Panc1 (cell line): ENCODE measurements around the gene ZC3H7B. TPM values are rescaled to one million over a fixed set of nuclear protein-coding genes. Genes with fewer than 3 reads are reported as not detected.
A peak's percentile ranks its signal among the peaks of the same experiment; 100 is the strongest.

Source experiments
- ATAC-seq: fragments of 200-7000 bp; cut with Tn5 transposase; 2 replicates; pipeline ENCODE4 v1.9.1; 2020; ENCODE audit warnings: mild to moderate bottlenecking, moderate library complexity
- BruUV-seq: library from RNA; stranded (reverse); fragments of 400-500 nt; replicated peaks from 2 replicates; lab custom pipeline; 2021; lab: Mats Ljungman, UMichigan
- CTCF ChIA-PET: fragments of 300-600 bp; sonication (Branson Sonifier 250); formaldehyde crosslinking; loops from one replicate; lab custom pipeline; 2022; ENCODE audit warnings: antibody characterized with exemption; lab: Charles Lee
- POLR2A ChIA-PET: fragments of 300-600 bp; sonication (Branson Sonifier 250); formaldehyde crosslinking; loops from one replicate; lab custom pipeline; 2022; ENCODE audit warnings: antibody characterized with exemption; lab: Charles Lee
- DNase-seq: peaks from one replicate; pipeline ENCODE4 v3.0.0-alpha.2; 2010; ENCODE audit warnings: low read depth, low spot score
- H3K27ac ChIP-seq: 2 replicates; pipeline ENCODE4 v1.5.1; 2011; ENCODE audit warnings: mild to moderate bottlenecking, low read length, inconsistent platforms
- H3K27me3 ChIP-seq: fragments of 200-500 bp; sonication (Bioruptor generic); 2 replicates; pipeline ENCODE4 v1.6.0; 2014; ENCODE audit warnings: low read length, inconsistent platforms; ENCODE audit not compliant: control insufficient read depth, insufficient read depth
- H3K36me3 ChIP-seq: fragments of 200-500 bp; sonication (Bioruptor generic); 2 replicates; pipeline ENCODE4 v1.5.1; 2014; ENCODE audit warnings: inconsistent platforms, mild to moderate bottlenecking, low read length, moderate library complexity; ENCODE audit not compliant: control insufficient read depth, insufficient read depth
- H3K4me1 ChIP-seq: 2 replicates; pipeline ENCODE4 v1.5.1; 2011; ENCODE audit warnings: inconsistent platforms, mild to moderate bottlenecking, low read length, moderate library complexity; ENCODE audit not compliant: control insufficient read depth, insufficient read depth
- H3K4me3 ChIP-seq, 2 experiments: 2 replicates each; pipeline ENCODE4 v1.5.1; 2011 to 2012; ENCODE audit warnings: low read depth in 2 of 2, low read length in 2 of 2, mild to moderate bottlenecking in 2 of 2, inconsistent platforms in 1 of 2, moderate library complexity in 1 of 2
- H3K9me3 ChIP-seq: fragments of 200-500 bp; sonication (Bioruptor generic); 2 replicates; pipeline ENCODE4 v1.5.1; 2014; ENCODE audit warnings: low read depth, mild to moderate bottlenecking, inconsistent platforms, low read length, moderate library complexity; ENCODE audit not compliant: control insufficient read depth, insufficient read depth
- POLR2AphosphoS5 ChIP-seq: IDR thresholded peaks from 2 replicates; pipeline ENCODE4 v1.6.1; 2012; ENCODE audit warnings: mild to moderate bottlenecking, low read depth, low read length, moderate library complexity
- SIN3A ChIP-seq: IDR thresholded peaks from 2 replicates; pipeline ENCODE4 v1.6.1; 2012; ENCODE audit warnings: low read depth, mild to moderate bottlenecking, low read length, moderate library complexity, borderline replicate concordance; ENCODE audit not compliant: insufficient read depth
- TCF7L2 ChIP-seq: IDR thresholded peaks from 2 replicates; pipeline ENCODE4 v1.6.1; 2011; ENCODE audit warnings: mild to moderate bottlenecking, low read depth, low read length, inconsistent platforms
- in situ Hi-C: cut with HindIII; loops from 2 replicates; pipeline ENCODE4 v1.10.0; 2016; ENCODE audit warnings: low sequenced_read_pairs, low pct_unique_long_range_greater_than_20kb
- intact Hi-C: fragments of 100-400 bp; cut with micrococcal nuclease; formaldehyde crosslinking; loops from one replicate; pipeline ENCODE4 v1.10.0; 2022; ENCODE audit not compliant: unreplicated experiment
- total RNA-seq: library from RNA; stranded (reverse); gene quantifications from one replicate; pipeline ENCODE4 v1.2.1, GENCODE V29; 2021; ENCODE audit not compliant: unreplicated experiment
- TF ChIP-seq, protein P1 (sequence below): fragments of 450-650 bp; IDR thresholded peaks from 2 replicates; pipeline ENCODE4 v1.5.1; 2017; ENCODE audit warnings: mild to moderate bottlenecking
- TF ChIP-seq, protein P2 (sequence below), 2 experiments: IDR thresholded peaks; 2 replicates each; pipeline ENCODE4 v1.6.1; 2011 to 2012; ENCODE audit warnings: low read depth in 2 of 2, control low read depth in 1 of 2, low read length in 1 of 2, mild to moderate bottlenecking in 1 of 2, moderate library complexity in 1 of 2; ENCODE audit not compliant: insufficient read depth in 1 of 2

ZC3H7B gene
- total RNA-seq, 1 experiment from 2014 or later: 62.0 TPM

DNA sequence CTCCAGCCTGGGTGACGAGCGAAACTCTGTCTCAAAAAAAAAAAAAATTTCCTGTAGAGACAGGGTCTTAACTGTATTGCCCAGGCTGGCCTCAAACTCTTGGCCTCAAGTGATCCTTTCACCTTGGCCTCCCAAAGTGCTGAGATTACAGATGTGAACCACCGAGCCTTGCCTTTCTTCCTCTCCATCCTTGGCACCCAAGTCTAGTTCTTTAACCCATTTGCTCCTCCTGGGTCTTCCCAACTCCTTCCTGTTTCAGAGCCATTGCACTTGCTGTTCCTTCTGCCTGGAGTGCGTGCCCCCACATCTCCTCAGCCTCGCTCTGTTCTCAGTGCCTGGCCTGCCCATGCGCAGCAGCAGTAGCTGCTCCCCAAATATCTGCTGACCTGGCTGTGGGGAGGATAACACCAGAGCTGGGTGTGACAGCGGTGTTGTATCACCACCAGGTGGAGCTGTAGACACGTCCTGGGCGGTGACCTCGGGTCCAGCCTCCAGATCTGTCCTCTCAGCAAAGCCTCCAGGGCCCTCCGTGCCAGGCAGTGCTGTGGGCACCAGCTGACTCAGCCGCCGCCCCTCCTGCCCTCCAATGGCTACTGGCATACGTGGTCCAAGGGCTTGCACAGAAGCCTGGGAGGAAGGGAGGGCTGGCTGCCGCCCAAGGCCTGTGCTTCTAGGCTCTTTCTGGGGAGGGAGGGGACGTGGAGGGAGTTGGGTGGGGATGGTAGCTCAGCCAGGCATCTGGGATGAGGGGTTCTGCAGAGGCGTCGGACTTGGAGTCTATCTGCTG lies 102.4 kb downstream of the ZC3H7B start:
- Histone ChIP-seq H3K36me3 (no peaks in the 10 kb centered on the region), H3K27me3 (no peaks in the 10 kb centered on the region), H3K4me3 (no peak overlapping the region), H3K9me3 (no peaks in the 10 kb centered on the region), H3K4me1 (no peaks in the 10 kb centered on the region), H3K27ac (no peak overlapping the region)
- no peak for TF ChIP-seq POLR2AphosphoS5
- TF ChIP-seq, protein P1, sequence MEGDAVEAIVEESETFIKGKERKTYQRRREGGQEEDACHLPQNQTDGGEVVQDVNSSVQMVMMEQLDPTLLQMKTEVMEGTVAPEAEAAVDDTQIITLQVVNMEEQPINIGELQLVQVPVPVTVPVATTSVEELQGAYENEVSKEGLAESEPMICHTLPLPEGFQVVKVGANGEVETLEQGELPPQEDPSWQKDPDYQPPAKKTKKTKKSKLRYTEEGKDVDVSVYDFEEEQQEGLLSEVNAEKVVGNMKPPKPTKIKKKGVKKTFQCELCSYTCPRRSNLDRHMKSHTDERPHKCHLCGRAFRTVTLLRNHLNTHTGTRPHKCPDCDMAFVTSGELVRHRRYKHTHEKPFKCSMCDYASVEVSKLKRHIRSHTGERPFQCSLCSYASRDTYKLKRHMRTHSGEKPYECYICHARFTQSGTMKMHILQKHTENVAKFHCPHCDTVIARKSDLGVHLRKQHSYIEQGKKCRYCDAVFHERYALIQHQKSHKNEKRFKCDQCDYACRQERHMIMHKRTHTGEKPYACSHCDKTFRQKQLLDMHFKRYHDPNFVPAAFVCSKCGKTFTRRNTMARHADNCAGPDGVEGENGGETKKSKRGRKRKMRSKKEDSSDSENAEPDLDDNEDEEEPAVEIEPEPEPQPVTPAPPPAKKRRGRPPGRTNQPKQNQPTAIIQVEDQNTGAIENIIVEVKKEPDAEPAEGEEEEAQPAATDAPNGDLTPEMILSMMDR: peak; percentile 91
- ATAC-seq (peak; percentile 95), DNase-seq (no peak)
- in situ Hi-C loops: no loop called here
- CTCF ChIA-PET: interaction anchor here (0.5 to 3.3 kb wide), 5 partner anchors 58 to 269 kb away, joined by 3 to 12 read pairs (median 4); no protein-coding TSS in a partner anchor
- POLR2A ChIA-PET: no interaction called here
- no TSS peak for BruUV-seq
- intact Hi-C loops: loop anchor here (5.0 kb wide), 1 partner anchor 114 kb away; no protein-coding TSS in a partner anchor

DNA sequence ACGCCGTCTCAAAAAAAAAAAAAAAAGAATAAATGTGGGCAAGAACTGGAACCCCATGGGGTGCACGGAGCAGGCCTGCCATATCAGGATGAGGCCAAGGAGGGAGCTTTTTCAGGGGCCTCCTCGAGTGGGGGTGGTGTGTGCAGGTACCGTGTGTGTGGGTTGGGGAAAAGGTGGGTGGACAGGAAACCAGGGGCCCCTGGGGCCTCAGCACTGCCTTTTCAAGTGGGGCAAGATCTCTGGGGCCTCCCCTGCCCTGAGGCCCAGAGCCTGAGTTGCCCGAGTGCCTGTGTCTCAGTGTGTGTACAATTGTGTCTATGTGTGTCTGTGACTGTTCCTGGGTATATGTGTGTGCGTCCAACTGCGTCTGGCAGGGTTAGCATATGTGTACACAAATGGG lies 104.3 kb downstream of the ZC3H7B start:
- H3K36me3 ChIP-seq: no peaks in the 10 kb centered on the region
- ChIA-PET CTCF (no interaction called here), POLR2A (no interaction called here)
- TF ChIP-seq, protein P1: no peak
- TF ChIP-seq, protein P2, sequence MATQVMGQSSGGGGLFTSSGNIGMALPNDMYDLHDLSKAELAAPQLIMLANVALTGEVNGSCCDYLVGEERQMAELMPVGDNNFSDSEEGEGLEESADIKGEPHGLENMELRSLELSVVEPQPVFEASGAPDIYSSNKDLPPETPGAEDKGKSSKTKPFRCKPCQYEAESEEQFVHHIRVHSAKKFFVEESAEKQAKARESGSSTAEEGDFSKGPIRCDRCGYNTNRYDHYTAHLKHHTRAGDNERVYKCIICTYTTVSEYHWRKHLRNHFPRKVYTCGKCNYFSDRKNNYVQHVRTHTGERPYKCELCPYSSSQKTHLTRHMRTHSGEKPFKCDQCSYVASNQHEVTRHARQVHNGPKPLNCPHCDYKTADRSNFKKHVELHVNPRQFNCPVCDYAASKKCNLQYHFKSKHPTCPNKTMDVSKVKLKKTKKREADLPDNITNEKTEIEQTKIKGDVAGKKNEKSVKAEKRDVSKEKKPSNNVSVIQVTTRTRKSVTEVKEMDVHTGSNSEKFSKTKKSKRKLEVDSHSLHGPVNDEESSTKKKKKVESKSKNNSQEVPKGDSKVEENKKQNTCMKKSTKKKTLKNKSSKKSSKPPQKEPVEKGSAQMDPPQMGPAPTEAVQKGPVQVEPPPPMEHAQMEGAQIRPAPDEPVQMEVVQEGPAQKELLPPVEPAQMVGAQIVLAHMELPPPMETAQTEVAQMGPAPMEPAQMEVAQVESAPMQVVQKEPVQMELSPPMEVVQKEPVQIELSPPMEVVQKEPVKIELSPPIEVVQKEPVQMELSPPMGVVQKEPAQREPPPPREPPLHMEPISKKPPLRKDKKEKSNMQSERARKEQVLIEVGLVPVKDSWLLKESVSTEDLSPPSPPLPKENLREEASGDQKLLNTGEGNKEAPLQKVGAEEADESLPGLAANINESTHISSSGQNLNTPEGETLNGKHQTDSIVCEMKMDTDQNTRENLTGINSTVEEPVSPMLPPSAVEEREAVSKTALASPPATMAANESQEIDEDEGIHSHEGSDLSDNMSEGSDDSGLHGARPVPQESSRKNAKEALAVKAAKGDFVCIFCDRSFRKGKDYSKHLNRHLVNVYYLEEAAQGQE (IDR thresholded peaks at IDR 0.05; ENCODE audit: insufficient read depth in 1 of 2, low read depth in 2 of 2, low read length in 1 of 2): no peak
- TF ChIP-seq TCF7L2 (no peak), POLR2AphosphoS5 (no peak), SIN3A (no peak)
- no peaks in the 10 kb centered on the region for H3K9me3 ChIP-seq
- H3K27ac ChIP-seq: no peak overlapping the region
- intact Hi-C loops: no loop called here
- no peak overlapping the region for H3K4me3 ChIP-seq
- ATAC-seq (no peak), DNase-seq (no peak)
- BruUV-seq: no TSS peak
- H3K27me3 ChIP-seq: no peaks in the 10 kb centered on the region
- H3K4me1 ChIP-seq: no peaks in the 10 kb centered on the region
- in situ Hi-C loops: no loop called here
